Lower leg skin (tissue), 4 donors: ENCODE measurements around the gene ATPAF2. TPM values are rescaled to one million over a fixed set of nuclear protein-coding genes. Genes with fewer than 3 reads are reported as not detected.

Experiments used
- DNase-seq, 2 donors: peaks; one replicate each; pipeline ENCODE4 v3.0.0-alpha.2; 2019; ENCODE audit warnings: low spot score in 2 of 2
- H3K4me3 ChIP-seq: fragments of 200-600 bp; sonication (generic); 2 replicates; pipeline ENCODE4 v1.5.1; 2017; ENCODE audit warnings: mild to moderate bottlenecking, low read depth; ENCODE audit not compliant: poor library complexity, severe bottlenecking
- POLR2A ChIP-seq, 2 donors: fragments of 450-650 bp; IDR thresholded peaks; one replicate each; pipeline ENCODE4 v1.6.1; 2016 to 2017; ENCODE audit warnings: antibody characterized with exemption in 2 of 2, mild to moderate bottlenecking in 1 of 2, moderate library complexity in 1 of 2
- WGBS, 2 donors: methylation state at CpG; one replicate each; pipeline ENCODE4 v1.1.5; 2018; 5-methylcytosine and 5-hydroxymethylcytosine counted together
- intact Hi-C: fragments of 100-400 bp; cut with DNase I; formaldehyde crosslinking; loops from one replicate; pipeline ENCODE4 v1.15.0; 2023; ENCODE audit warnings: low total_unique reads
- total RNA-seq, 4 donors: library from RNA; depleted of rRNA; stranded (reverse); fragments of >200 nt; gene quantifications; one replicate each; pipeline ENCODE4 v1.1.0, GENCODE V29; 2016
- TF ChIP-seq, protein P1 (sequence below), 3 donors: fragments of 450-650 bp; IDR thresholded peaks; one replicate each; pipeline ENCODE4 v1.5.1; 2016; ENCODE audit warnings: antibody characterized with exemption in 3 of 3, mild to moderate bottlenecking in 3 of 3, moderate library complexity in 2 of 3

ATPAF2 gene
- total RNA-seq, 4 donors from 2014 or later: 17.4 to 32.1 (median 22.9) TPM

DNA sequence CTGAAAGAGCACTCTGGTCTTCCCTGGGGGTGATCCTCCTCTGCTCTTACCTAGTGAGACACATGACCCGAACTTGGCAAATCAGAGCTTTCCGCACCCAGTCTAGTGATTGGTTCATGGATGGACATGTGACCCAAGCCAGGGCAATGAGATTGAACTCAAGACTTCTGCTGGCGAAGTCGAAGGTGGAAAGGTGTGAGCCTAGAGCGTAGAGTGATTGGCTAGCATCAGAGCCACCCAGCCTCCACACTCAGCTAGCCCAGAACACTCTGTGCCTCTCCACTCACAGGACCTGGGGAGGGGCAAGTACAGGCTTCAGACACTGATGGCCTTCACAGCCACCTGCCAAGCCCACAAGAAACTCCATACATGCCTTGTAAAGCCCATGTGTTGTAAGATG lies 17.6 kb downstream of the ATPAF2 start:
- H3K4me3 ChIP-seq: no peak overlapping the region
- 94 to 98% methylated on average over 5 of the region's 5 CpGs for WGBS, 2 donors
- intact Hi-C loops: no loop called here
- DNase-seq: peak in 1 of 2 donors; percentile 59
- TF ChIP-seq, protein P1, sequence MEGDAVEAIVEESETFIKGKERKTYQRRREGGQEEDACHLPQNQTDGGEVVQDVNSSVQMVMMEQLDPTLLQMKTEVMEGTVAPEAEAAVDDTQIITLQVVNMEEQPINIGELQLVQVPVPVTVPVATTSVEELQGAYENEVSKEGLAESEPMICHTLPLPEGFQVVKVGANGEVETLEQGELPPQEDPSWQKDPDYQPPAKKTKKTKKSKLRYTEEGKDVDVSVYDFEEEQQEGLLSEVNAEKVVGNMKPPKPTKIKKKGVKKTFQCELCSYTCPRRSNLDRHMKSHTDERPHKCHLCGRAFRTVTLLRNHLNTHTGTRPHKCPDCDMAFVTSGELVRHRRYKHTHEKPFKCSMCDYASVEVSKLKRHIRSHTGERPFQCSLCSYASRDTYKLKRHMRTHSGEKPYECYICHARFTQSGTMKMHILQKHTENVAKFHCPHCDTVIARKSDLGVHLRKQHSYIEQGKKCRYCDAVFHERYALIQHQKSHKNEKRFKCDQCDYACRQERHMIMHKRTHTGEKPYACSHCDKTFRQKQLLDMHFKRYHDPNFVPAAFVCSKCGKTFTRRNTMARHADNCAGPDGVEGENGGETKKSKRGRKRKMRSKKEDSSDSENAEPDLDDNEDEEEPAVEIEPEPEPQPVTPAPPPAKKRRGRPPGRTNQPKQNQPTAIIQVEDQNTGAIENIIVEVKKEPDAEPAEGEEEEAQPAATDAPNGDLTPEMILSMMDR (IDR thresholded peaks at IDR 0.05): no peak
- TF ChIP-seq POLR2A (IDR thresholded peaks at IDR 0.05): no peak

- no peak for TF ChIP-seq POLR2A (IDR thresholded peaks at IDR 0.05)
- TF ChIP-seq, protein P1 (IDR thresholded peaks at IDR 0.05): no peak
- 95 to 96% methylated on average over 6 of the region's 6 CpGs for WGBS, 2 donors
- H3K4me3 ChIP-seq: no peak overlapping the region
- intact Hi-C loops: no loop called here
- DNase-seq: peak in 1 of 2 donors; percentile 70
Measured at GRCh38 chr17:18020971-18021370, 18.0 kb downstream of the ATPAF2 start.

DNA sequence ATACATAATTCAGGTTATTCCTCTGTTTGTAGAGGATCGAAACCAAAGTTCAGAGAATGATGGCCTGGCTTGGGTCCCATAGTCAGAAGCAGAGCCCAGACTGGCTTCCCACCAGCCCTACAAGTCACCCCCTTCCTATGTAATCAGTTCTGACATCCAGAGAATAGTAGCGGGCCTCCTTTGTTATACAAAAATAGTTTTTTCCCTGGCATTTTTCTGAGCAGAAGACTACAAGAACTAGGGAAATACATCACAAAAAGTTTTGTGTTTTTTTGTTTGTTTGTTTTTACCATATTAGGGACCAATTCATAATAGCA lies 19.2 kb downstream of the ATPAF2 start:
- H3K4me3 ChIP-seq: no peak overlapping the region
- intact Hi-C loops: no loop called here
- no peak for TF ChIP-seq POLR2A (IDR thresholded peaks at IDR 0.05)
- TF ChIP-seq, protein P1 (IDR thresholded peaks at IDR 0.05): no peak
- no peak for DNase-seq
- WGBS, 2 donors: 80 to 89% methylated on average over 2 of the region's 2 CpGs

- 91 to 93% methylated on average over 11 to 15 of the region's 15 CpGs for WGBS, 2 donors
- no peak overlapping the region for H3K4me3 ChIP-seq
- TF ChIP-seq POLR2A (IDR thresholded peaks at IDR 0.05): no peak
- TF ChIP-seq, protein P1 (IDR thresholded peaks at IDR 0.05): no peak
- DNase-seq: peak in 1 of 2 donors; percentile 70
- intact Hi-C loops: no loop called here
Measured at GRCh38 chr17:18018411-18018921, 20.5 kb downstream of the ATPAF2 start.

DNA sequence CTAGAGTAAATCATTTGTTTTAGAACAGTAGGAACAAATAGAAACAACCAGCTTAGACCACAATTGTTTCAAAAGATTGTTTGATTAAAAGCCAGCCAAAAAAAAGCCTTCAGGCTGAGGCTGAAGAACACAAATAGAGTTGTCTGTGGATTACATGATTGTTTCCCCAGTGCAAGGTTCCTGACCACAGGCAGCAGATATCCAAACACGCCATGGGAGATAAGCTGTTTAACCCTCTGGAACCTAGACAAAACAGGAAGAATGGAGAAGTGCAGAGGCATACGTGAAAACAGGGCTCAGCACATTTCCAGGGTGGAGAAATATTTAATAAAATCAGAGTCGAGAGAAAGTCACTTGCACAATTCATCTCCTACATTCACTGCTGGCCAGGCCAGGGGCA lies 21.0 kb downstream of the ATPAF2 start:
- WGBS, 2 donors: 55 to 64% methylated on average over 3 of the region's 3 CpGs
- H3K4me3 ChIP-seq: no peak overlapping the region
- no peak for TF ChIP-seq POLR2A (IDR thresholded peaks at IDR 0.05)
- TF ChIP-seq, protein P1 (IDR thresholded peaks at IDR 0.05): no peak
- intact Hi-C loops: no loop called here
- DNase-seq: no peak

GRCh38 chr17:18016426-18016825 lies 22.5 kb downstream of the ATPAF2 start:
- 88 to 97% methylated on average over 12 of the region's 12 CpGs for WGBS, 2 donors
- H3K4me3 ChIP-seq: no peak overlapping the region
- intact Hi-C loops: no loop called here
- TF ChIP-seq POLR2A (IDR thresholded peaks at IDR 0.05): no peak
- TF ChIP-seq, protein P1 (IDR thresholded peaks at IDR 0.05): no peak
- DNase-seq: no peak
